Smooth muscle cell (in vitro differentiated cells): ENCODE results near the gene PNMA6F. TPM values are rescaled to one million over a fixed set of nuclear protein-coding genes. Genes with fewer than 3 reads are reported as not detected.
"Not testable (repeated sequence)": the region's sequence is repeated elsewhere in the genome, so short reads cannot be mapped to it uniquely, and the experiment has no call there.

Experiments
- DNase-seq: peaks from one replicate; lab custom pipeline; 2025; ENCODE audit not compliant: unreplicated experiment; lab: John Stamatoyannopoulos, UW
- H2AFZ ChIP-seq: fragments of 200-600 bp; sonication (generic); 2 replicates; pipeline ENCODE4 v1.6.0; 2016; ENCODE audit warnings: antibody characterized with exemption, low read depth, mild to moderate bottlenecking
- H3F3A ChIP-seq: fragments of 200-600 bp; sonication (generic); 2 replicates; pipeline ENCODE4 v1.6.0; 2017; ENCODE audit warnings: antibody characterized with exemption, low read depth
- H3K27ac ChIP-seq: fragments of 200-600 bp; sonication (generic); 2 replicates; pipeline ENCODE4 v1.5.1; 2016; ENCODE audit warnings: low read depth, mild to moderate bottlenecking
- H3K27me3 ChIP-seq: fragments of 200-600 bp; sonication (generic); 2 replicates; pipeline ENCODE4 v1.6.1; 2016; ENCODE audit warnings: low read depth, mild to moderate bottlenecking
- H3K36me3 ChIP-seq: fragments of 200-600 bp; sonication (generic); 2 replicates; pipeline ENCODE4 v1.5.1; 2016; ENCODE audit warnings: low read depth
- H3K4me1 ChIP-seq: fragments of 200-600 bp; sonication (generic); 2 replicates; pipeline ENCODE4 v1.5.1; 2016; ENCODE audit warnings: low read depth
- H3K4me2 ChIP-seq: fragments of 200-600 bp; sonication (generic); 2 replicates; pipeline ENCODE4 v1.6.0; 2016; ENCODE audit warnings: mild to moderate bottlenecking
- H3K4me3 ChIP-seq: fragments of 200-600 bp; sonication (generic); 2 replicates; pipeline ENCODE4 v1.5.1; 2016; ENCODE audit warnings: mild to moderate bottlenecking
- H3K79me2 ChIP-seq: fragments of 200-600 bp; sonication (generic); 2 replicates; pipeline ENCODE4 v1.6.0; 2016; ENCODE audit warnings: low read depth, mild to moderate bottlenecking
- H3K9ac ChIP-seq: fragments of 200-600 bp; sonication (generic); 2 replicates; pipeline ENCODE4 v1.6.0; 2016; ENCODE audit warnings: low read depth
- H3K9me3 ChIP-seq: fragments of 200-600 bp; sonication (generic); replicated peaks from 2 replicates; pipeline ENCODE4 v1.5.1; 2016; ENCODE audit warnings: low read depth
- H4K20me1 ChIP-seq: fragments of 200-600 bp; sonication (generic); 2 replicates; pipeline ENCODE4 v1.6.0; 2016; ENCODE audit warnings: low read depth
- WGBS: methylation state at CpG from one replicate; pipeline ENCODE4 v1.1.7; 2016; ENCODE audit warnings: low lambda C conversion rate; 5-methylcytosine and 5-hydroxymethylcytosine counted together
- polyA plus RNA-seq: library from polyadenylated mRNA; unstranded; fragments of >200 nt; fragmentation: Nextera tagmentation; extraction: Ambion mirVana; gene quantifications from 2 replicates; pipeline ENCODE4 v1.2.1, GENCODE V29; 2016
- small RNA-seq: library from RNA; depleted of rRNA; stranded (forward); fragments of <200 nt; gene quantifications from one replicate; pipeline ENCODE3, GENCODE V24; 2014
- total RNA-seq: library from RNA; depleted of rRNA; stranded (reverse); fragments of >200 nt; gene quantifications from 2 replicates; pipeline ENCODE4 v1.2.3, GENCODE V29; 2014

PNMA6F gene
- total and polyA plus RNA-seq, 2 experiments from 2014 or later, result not detected

- not testable (repeated sequence) for H3K9ac ChIP-seq, H3K9me3 ChIP-seq, H3K79me2 ChIP-seq, H3K27me3 ChIP-seq, H3F3A ChIP-seq, H3K4me2 ChIP-seq, H3K4me3 ChIP-seq, H2AFZ ChIP-seq, DNase-seq, H3K36me3 ChIP-seq, H3K27ac ChIP-seq, H4K20me1 ChIP-seq, H3K4me1 ChIP-seq
- no CpG with 5 or more reads among the region's 8 CpGs for WGBS
These were observed 42.3 kb downstream of the PNMA6F start for GRCh38 chrX:153279304-153279703.

- not testable (repeated sequence) for H3K4me3 ChIP-seq, DNase-seq, H3K36me3 ChIP-seq, H3K27me3 ChIP-seq, H4K20me1 ChIP-seq, H3K4me1 ChIP-seq, H3K9ac ChIP-seq, H2AFZ ChIP-seq, H3K79me2 ChIP-seq, H3F3A ChIP-seq, H3K9me3 ChIP-seq, H3K27ac ChIP-seq, H3K4me2 ChIP-seq
- WGBS, result 92% methylated on average over 10 of the region's 14 CpGs
These were observed 45.5 kb downstream of the PNMA6F start for GRCh38 chrX:153276049-153276448.

GRCh38 chrX:153275418-153275817 lies 46.1 kb downstream of the PNMA6F start:
- not testable (repeated sequence) for H3K4me2 ChIP-seq, H3F3A ChIP-seq, H3K27ac ChIP-seq, H3K36me3 ChIP-seq, H3K4me3 ChIP-seq, H3K27me3 ChIP-seq, H3K9ac ChIP-seq, H3K79me2 ChIP-seq, H3K9me3 ChIP-seq, H4K20me1 ChIP-seq, H2AFZ ChIP-seq, H3K4me1 ChIP-seq, DNase-seq
- 96% methylated on average over 3 of the region's 16 CpGs for WGBS

GRCh38 chrX:153272584-153272983 lies 49.0 kb downstream of the PNMA6F start:
- H3K36me3 ChIP-seq, H3K9ac ChIP-seq, H3K9me3 ChIP-seq, H3K27me3 ChIP-seq, DNase-seq, H3F3A ChIP-seq, H3K79me2 ChIP-seq, H3K27ac ChIP-seq, H3K4me1 ChIP-seq, H3K4me2 ChIP-seq, H4K20me1 ChIP-seq, H3K4me3 ChIP-seq, H2AFZ ChIP-seq: not testable (repeated sequence)
- WGBS, result 93% methylated on average over 18 of the region's 21 CpGs

GRCh38 chrX:153272070-153272469 lies 49.5 kb downstream of the PNMA6F start:
- WGBS, result 95% methylated on average over 9 of the region's 19 CpGs
- not testable (repeated sequence) for H3K4me3 ChIP-seq, H3K9ac ChIP-seq, DNase-seq, H3K27me3 ChIP-seq, H2AFZ ChIP-seq, H3K36me3 ChIP-seq, H4K20me1 ChIP-seq, H3K79me2 ChIP-seq, H3K4me1 ChIP-seq, H3K9me3 ChIP-seq, H3K4me2 ChIP-seq, H3K27ac ChIP-seq, H3F3A ChIP-seq

Small RNA genes lying within 50 kb of the gene (small RNA-seq; reads per million reads assigned to genes)
- 0.16 reads per million for gene AC152007.1

Other genes with a start within 250 kb of the PNMA6F start
- 1.3 and 3.7 TPM in 2 replicates for gene PNMA6A, start 249.3 kb downstream of the PNMA6F start, total RNA-seq
- 2.8 and 7.6 TPM in 2 replicates for gene PNMA6A, start 249.3 kb downstream of the PNMA6F start, polyA plus RNA-seq
- gene MAGEA1, start 142.5 kb downstream of the PNMA6F start, total RNA-seq, result not detected in 2 replicates
- gene MAGEA1, start 142.5 kb downstream of the PNMA6F start, polyA plus RNA-seq, result not detected in 2 replicates
- gene ZNF275, start 12.4 kb upstream of the PNMA6F start, total RNA-seq, result 17.8 and 23.7 TPM in 2 replicates
- 6.6 and 9.7 TPM in 2 replicates for gene ZNF275, start 12.4 kb upstream of the PNMA6F start, polyA plus RNA-seq
- not detected in 2 replicates for gene PNMA6E, start 79.6 kb upstream of the PNMA6F start, total RNA-seq
- gene PNMA6E, start 79.6 kb upstream of the PNMA6F start, polyA plus RNA-seq, result not detected in 2 replicates
- 1.3 and 1.5 TPM in 2 replicates for gene ZFP92, start 89.7 kb upstream of the PNMA6F start, total RNA-seq
- gene ZFP92, start 89.7 kb upstream of the PNMA6F start, polyA plus RNA-seq, result 0.46 and 0.73 TPM in 2 replicates
- gene TREX2, start 124.3 kb upstream of the PNMA6F start, total RNA-seq, result 1.3 and 4.0 TPM in 2 replicates
- 0.41 and 2.5 TPM in 2 replicates for gene TREX2, start 124.3 kb upstream of the PNMA6F start, polyA plus RNA-seq
- 8.9 and 18.5 TPM in 2 replicates for gene HAUS7, start 148.8 kb upstream of the PNMA6F start, total RNA-seq
- 26.1 and 27.4 TPM in 2 replicates for gene HAUS7, start 148.8 kb upstream of the PNMA6F start, polyA plus RNA-seq
- gene BGN, start 173.2 kb upstream of the PNMA6F start, total RNA-seq, result 262 and 298 TPM in 2 replicates
- gene BGN, start 173.2 kb upstream of the PNMA6F start, polyA plus RNA-seq, result 387 and 621 TPM in 2 replicates
- gene ATP2B3, start 195.9 kb upstream of the PNMA6F start, total RNA-seq, result 0.22 TPM in 2 replicates
- gene ATP2B3, start 195.9 kb upstream of the PNMA6F start, polyA plus RNA-seq, result 0.05 and 0.31 TPM in 2 replicates